ENCODE data around the gene NBR1.
"Not testable (repeated sequence)": the region's sequence is repeated elsewhere in the genome, so short reads cannot be mapped to it uniquely, and the experiment has no call there.

Gene NBR1

GRCh38 chr17:43175213-43176118 is 4.5 kb downstream of the NBR1 start:
- FAIRE-seq (no peak), DNase-seq (ENCODE audit: insufficient read length, low spot score) (no peak)
- no peak for TF ChIP-seq POLR2A (IDR thresholded peaks at IDR 0.05; ENCODE audit: low read depth, low read length)

GRCh38 chr17:43176119-43176570 is 5.1 kb downstream of the NBR1 start:
- TF ChIP-seq POLR2A (IDR thresholded peaks at IDR 0.05; ENCODE audit: low read depth, low read length), result no peak
- FAIRE-seq, result no peak
- no peak for DNase-seq (ENCODE audit: insufficient read length, low spot score)

GRCh38 chr17:43183921-43184320 is 12.9 kb downstream of the NBR1 start:
- DNase-seq (ENCODE audit: insufficient read length, low spot score) (no peak), FAIRE-seq (no peak)
- no peak for TF ChIP-seq POLR2A (IDR thresholded peaks at IDR 0.05; ENCODE audit: low read depth, low read length)

- not testable (repeated sequence) for FAIRE-seq; DNase-seq (ENCODE audit: insufficient read length, low spot score)
Measured at GRCh38 chr17:43186656-43187055, 15.6 kb downstream of the NBR1 start.

GRCh38 chr17:43193251-43193650 is 22.2 kb downstream of the NBR1 start:
- no peak for DNase-seq (ENCODE audit: insufficient read length, low spot score)
- FAIRE-seq, result no peak
- no peak for TF ChIP-seq POLR2A (IDR thresholded peaks at IDR 0.05; ENCODE audit: low read depth, low read length)

- FAIRE-seq (no peak), DNase-seq (ENCODE audit: insufficient read length, low spot score) (no peak)
- no peak for TF ChIP-seq POLR2A (IDR thresholded peaks at IDR 0.05; ENCODE audit: low read depth, low read length)
Measured at GRCh38 chr17:43199633-43200032, 28.6 kb downstream of the NBR1 start.

GRCh38 chr17:43200127-43200526 is 29.1 kb downstream of the NBR1 start:
- no peak for FAIRE-seq
- no peak for TF ChIP-seq POLR2A (IDR thresholded peaks at IDR 0.05; ENCODE audit: low read depth, low read length)
- DNase-seq (ENCODE audit: insufficient read length, low spot score), result no peak

- DNase-seq (ENCODE audit: insufficient read length, low spot score); FAIRE-seq: not testable (repeated sequence)
Measured at GRCh38 chr17:43203013-43203412, 32.0 kb downstream of the NBR1 start.

GRCh38 chr17:43210576-43210975 is 39.6 kb downstream of the NBR1 start:
- FAIRE-seq, result no peak
- TF ChIP-seq POLR2A (IDR thresholded peaks at IDR 0.05; ENCODE audit: low read depth, low read length), result no peak
- DNase-seq (ENCODE audit: insufficient read length, low spot score), result no peak

GRCh38 chr17:43211123-43211479 is 40.1 kb downstream of the NBR1 start:
- no peak for DNase-seq (ENCODE audit: insufficient read length, low spot score)

GRCh38 chr17:43211480-43212402 is 40.7 kb downstream of the NBR1 start, which contains the start of gene TMEM106A:
Gene TMEM106A (plus strand): TSS chr17:43211875. CDS start chr17:43213042, 1,167 bp downstream.
- TF ChIP-seq POLR2A (IDR thresholded peaks at IDR 0.05; ENCODE audit: low read depth, low read length), result peak; percentile 57; the same call in 1 of the 2 replicates
- peak; percentile 86 for DNase-seq (ENCODE audit: insufficient read length, low spot score)
- FAIRE-seq, result no peak

More at GRCh38 chr17:43211123-43211479, 40.1 kb downstream of the NBR1 start:
- FAIRE-seq, result no peak
- TF ChIP-seq POLR2A (IDR thresholded peaks at IDR 0.05; ENCODE audit: low read depth, low read length), result no peak

- DNase-seq (ENCODE audit: insufficient read length, low spot score), result no peak
- FAIRE-seq, result no peak
- TF ChIP-seq POLR2A (IDR thresholded peaks at IDR 0.05; ENCODE audit: low read depth, low read length), result no peak
Measured at GRCh38 chr17:43212641-43213490, 41.9 kb downstream of the NBR1 start.

GRCh38 chr17:43213545-43213944 is 42.5 kb downstream of the NBR1 start:
- DNase-seq (ENCODE audit: insufficient read length, low spot score) (no peak), FAIRE-seq (no peak)
- no peak for TF ChIP-seq POLR2A (IDR thresholded peaks at IDR 0.05; ENCODE audit: low read depth, low read length)
